DND-41 (cell line): Measurements from ENCODE around the gene PIEZO1.

Experiments used
- ATAC-seq: fragments of 200-7000 bp; cut with Tn5 transposase; 3 replicates; pipeline ENCODE4 v1.9.1; 2021; ENCODE audit warnings: low read depth; ENCODE audit not compliant: insufficient read depth
- DNase-seq: peaks from one replicate; pipeline ENCODE4 v3.0.0-alpha.2; 2020
- H2AFZ ChIP-seq: 2 replicates; pipeline ENCODE4 v1.6.0; 2012; ENCODE audit warnings: low read depth, low read length
- H3K27ac ChIP-seq: 2 replicates; pipeline ENCODE4 v1.5.1; 2012; ENCODE audit warnings: low read length, inconsistent platforms
- H3K27me3 ChIP-seq: fragments of 200-600 bp; sonication (generic); 2 replicates; pipeline ENCODE4 v1.6.0; 2012; ENCODE audit warnings: low read length, mild to moderate bottlenecking, inconsistent platforms; ENCODE audit not compliant: insufficient read depth, poor library complexity
- H3K36me3 ChIP-seq: 2 replicates; pipeline ENCODE4 v1.5.1; 2012; ENCODE audit warnings: low read length, inconsistent platforms; ENCODE audit not compliant: insufficient read depth
- H3K4me1 ChIP-seq: 2 replicates; pipeline ENCODE4 v1.5.1; 2012; ENCODE audit warnings: mild to moderate bottlenecking, low read length; ENCODE audit not compliant: insufficient read depth
- H3K4me2 ChIP-seq: 2 replicates; pipeline ENCODE4 v1.6.0; 2012; ENCODE audit warnings: mild to moderate bottlenecking, moderate library complexity, low read length, inconsistent platforms; ENCODE audit not compliant: insufficient read depth
- H3K4me3 ChIP-seq, 2 experiments: fragments of 200-600 bp in 1 of 2; shearing (Covaris generic) in 1 of 2; 2 replicates each; pipeline ENCODE4 v1.5.1; 2012 to 2016; ENCODE audit warnings: inconsistent platforms in 2 of 2, low read length in 2 of 2, mild to moderate bottlenecking in 2 of 2, low read depth in 1 of 2, moderate library complexity in 1 of 2
- H3K79me2 ChIP-seq: 2 replicates; pipeline ENCODE4 v1.6.0; 2012; ENCODE audit warnings: low read length, inconsistent platforms; ENCODE audit not compliant: insufficient read depth
- H3K9ac ChIP-seq: 2 replicates; pipeline ENCODE4 v1.6.0; 2012; ENCODE audit warnings: low read depth, mild to moderate bottlenecking, inconsistent platforms, low read length, moderate library complexity
- H3K9me3 ChIP-seq: 2 replicates; pipeline ENCODE4 v1.5.1; 2012; ENCODE audit warnings: low read length, moderate library complexity, mild to moderate bottlenecking, inconsistent platforms; ENCODE audit not compliant: insufficient read depth, severe bottlenecking
- H4K20me1 ChIP-seq: 2 replicates; pipeline ENCODE4 v1.6.0; 2012; ENCODE audit warnings: low read length; ENCODE audit not compliant: insufficient read depth
- CTCF ChIP-seq: IDR thresholded peaks from 2 replicates; pipeline ENCODE4 v1.5.1; 2012; ENCODE audit warnings: borderline replicate concordance, low read length, moderate library complexity, mild to moderate bottlenecking; ENCODE audit not compliant: poor library complexity, severe bottlenecking; ENCODE audit errors: extremely low read depth
- EZH2 ChIP-seq: IDR thresholded peaks from 3 replicates; pipeline ENCODE4 v1.6.1; 2012; ENCODE audit warnings: borderline replicate concordance, low read depth, mild to moderate bottlenecking, moderate library complexity, low read length, inconsistent platforms; ENCODE audit not compliant: severe bottlenecking

PIEZO1 gene

GRCh38 chr16:88822281-88823040 lies 37.4 kb upstream of the PIEZO1 start:
- Histone ChIP-seq H3K27me3 (no peaks in the 10 kb centered on the region), H3K4me1 (no peaks in the 10 kb centered on the region), H3K4me2 (no peak overlapping the region), H3K9me3 (no peaks in the 10 kb centered on the region), H3K36me3 (peaks cover 10% of the 10 kb centered on the region), H3K27ac (no peak overlapping the region), H3K79me2 (no peaks in the 10 kb centered on the region), H3K9ac (no peak overlapping the region), H4K20me1 (no peaks in the 10 kb centered on the region; the same call in 1 of the 2 replicates), H3K4me3 (no peak overlapping the region), H2AFZ (no peak overlapping the region)
- DNase-seq: no peak
- no peak for ATAC-seq
- TF ChIP-seq CTCF: no peak
- TF ChIP-seq EZH2: no peak

GRCh38 chr16:88821168-88821850 lies 36.3 kb upstream of the PIEZO1 start:
- Histone ChIP-seq H3K9me3 (no peaks in the 10 kb centered on the region), H3K27me3 (no peaks in the 10 kb centered on the region), H3K36me3 (peaks cover 10% of the 10 kb centered on the region), H3K27ac (no peak overlapping the region), H3K79me2 (no peaks in the 10 kb centered on the region), H3K4me3 (no peak overlapping the region), H3K4me1 (no peaks in the 10 kb centered on the region), H4K20me1 (no peaks in the 10 kb centered on the region; the same call in none of the 2 replicates), H2AFZ (no peak overlapping the region), H3K9ac (no peak overlapping the region), H3K4me2 (no peak overlapping the region)
- DNase-seq: no peak
- TF ChIP-seq CTCF (no peak), EZH2 (no peak)
- ATAC-seq: no peak

DNA sequence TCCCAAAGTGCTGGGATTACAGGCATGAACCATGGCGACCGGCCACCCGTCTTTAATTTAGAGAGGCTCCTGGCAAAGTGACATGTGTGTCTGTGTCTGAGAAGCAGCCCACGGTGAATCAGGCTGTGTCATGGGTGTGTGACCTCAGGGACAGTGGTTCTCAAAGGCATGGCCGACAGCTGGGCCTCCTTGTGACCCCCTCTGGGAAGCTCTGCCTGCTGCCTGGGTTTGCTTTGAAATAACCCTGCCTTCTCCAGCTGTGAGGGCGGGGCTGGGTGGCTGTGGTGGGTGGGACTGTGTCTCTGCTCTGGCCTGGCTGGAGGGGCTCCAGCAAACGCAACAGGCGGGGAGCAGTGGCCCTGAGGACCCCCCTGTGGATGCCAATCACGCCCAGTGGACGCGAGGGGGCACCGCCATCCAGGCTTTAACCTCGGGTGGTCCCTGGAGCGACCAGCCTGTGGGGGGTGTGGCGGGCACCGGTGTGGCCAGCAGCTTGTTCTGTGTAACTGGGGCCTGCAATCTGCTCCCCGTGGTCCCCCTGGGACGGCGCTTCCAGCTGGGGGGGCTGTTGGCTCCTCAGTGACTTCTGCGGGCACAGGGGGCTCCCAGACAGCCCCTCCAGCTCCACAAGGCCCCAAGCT lies 35.5 kb upstream of the PIEZO1 start:
- no peaks in the 10 kb centered on the region for H3K9me3 ChIP-seq
- H3K9ac ChIP-seq: no peak overlapping the region
- H3K79me2 ChIP-seq: no peaks in the 10 kb centered on the region
- no peak overlapping the region for H3K4me3 ChIP-seq
- TF ChIP-seq CTCF (no peak), EZH2 (no peak)
- H3K4me1 ChIP-seq: no peaks in the 10 kb centered on the region
- H3K4me2 ChIP-seq: no peak overlapping the region
- peaks cover 6% of the 10 kb centered on the region for H4K20me1 ChIP-seq
- no peak overlapping the region for H2AFZ ChIP-seq
- peaks cover 10% of the 10 kb centered on the region for H3K36me3 ChIP-seq
- no peak for ATAC-seq
- H3K27ac ChIP-seq: no peak overlapping the region
- no peak for DNase-seq
- H3K27me3 ChIP-seq: no peaks in the 10 kb centered on the region
